Testis (tissue), 2 donors: Measurements from ENCODE around the gene CDON.

Source experiments
- POLR2A ChIP-seq: fragments of 450-650 bp; IDR thresholded peaks from one replicate; pipeline ENCODE4 v1.6.1; 2017; ENCODE audit warnings: antibody characterized with exemption, mild to moderate bottlenecking, moderate library complexity
- TF ChIP-seq, protein P1 (sequence below), 3 experiments: fragments of 450-650 bp in 2 of 3; fragments of 200-600 bp in 1 of 3; sonication (generic) in 1 of 3; IDR thresholded peaks; one replicate each; pipeline ENCODE4 v1.5.1; 2016 to 2019; ENCODE audit warnings: antibody characterized with exemption in 3 of 3, mild to moderate bottlenecking in 2 of 3, moderate library complexity in 1 of 3

DNA sequence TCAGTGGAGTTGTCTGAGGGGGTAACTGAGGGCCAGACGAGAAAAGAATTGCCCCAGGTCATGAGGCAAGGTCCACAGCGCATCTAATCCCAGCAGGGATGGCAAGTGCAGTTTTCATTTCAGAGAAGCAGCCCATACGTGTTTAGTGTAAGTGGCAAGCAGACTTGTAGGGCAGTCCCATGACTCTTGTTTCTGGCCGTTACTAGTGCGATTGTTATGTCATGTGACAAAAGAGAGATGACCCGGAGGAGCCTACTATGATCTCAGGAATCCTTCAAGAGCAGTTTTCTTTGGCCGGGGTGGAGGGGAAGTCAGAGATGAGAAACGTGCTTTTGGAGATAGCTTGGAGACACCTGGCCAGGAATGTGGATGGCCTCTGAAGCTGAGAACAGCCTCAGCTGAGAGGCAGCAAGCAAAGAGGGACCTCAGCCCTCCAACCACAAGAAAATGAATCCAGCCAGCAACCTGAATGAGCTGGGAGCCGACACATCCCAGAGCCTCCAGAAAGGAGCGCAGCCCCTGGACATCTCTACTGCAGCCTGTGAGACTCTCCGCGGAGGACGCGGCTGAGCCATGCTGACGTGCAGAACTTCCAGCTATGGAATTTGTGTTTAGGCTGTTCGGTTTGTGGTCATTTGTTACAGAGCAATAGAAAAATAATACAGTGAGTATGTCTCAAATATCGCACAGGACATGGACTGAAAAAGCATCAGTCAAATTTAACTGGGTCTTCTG, 44.1 kb upstream of the CDON start:
- TF ChIP-seq, protein P1, sequence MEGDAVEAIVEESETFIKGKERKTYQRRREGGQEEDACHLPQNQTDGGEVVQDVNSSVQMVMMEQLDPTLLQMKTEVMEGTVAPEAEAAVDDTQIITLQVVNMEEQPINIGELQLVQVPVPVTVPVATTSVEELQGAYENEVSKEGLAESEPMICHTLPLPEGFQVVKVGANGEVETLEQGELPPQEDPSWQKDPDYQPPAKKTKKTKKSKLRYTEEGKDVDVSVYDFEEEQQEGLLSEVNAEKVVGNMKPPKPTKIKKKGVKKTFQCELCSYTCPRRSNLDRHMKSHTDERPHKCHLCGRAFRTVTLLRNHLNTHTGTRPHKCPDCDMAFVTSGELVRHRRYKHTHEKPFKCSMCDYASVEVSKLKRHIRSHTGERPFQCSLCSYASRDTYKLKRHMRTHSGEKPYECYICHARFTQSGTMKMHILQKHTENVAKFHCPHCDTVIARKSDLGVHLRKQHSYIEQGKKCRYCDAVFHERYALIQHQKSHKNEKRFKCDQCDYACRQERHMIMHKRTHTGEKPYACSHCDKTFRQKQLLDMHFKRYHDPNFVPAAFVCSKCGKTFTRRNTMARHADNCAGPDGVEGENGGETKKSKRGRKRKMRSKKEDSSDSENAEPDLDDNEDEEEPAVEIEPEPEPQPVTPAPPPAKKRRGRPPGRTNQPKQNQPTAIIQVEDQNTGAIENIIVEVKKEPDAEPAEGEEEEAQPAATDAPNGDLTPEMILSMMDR (IDR thresholded peaks at IDR 0.05): no peak
- no peak for TF ChIP-seq POLR2A
